ENCODE results near the gene THUMPD2.

The THUMPD2 gene

GRCh38 chr2:39781697-39782096 is 2.6 kb upstream of the THUMPD2 start:
- Histone ChIP-seq H3K4ac (ENCODE audit: low read depth, low read length) (no peak overlapping the region), H3K4me3 (ENCODE audit: low read depth, low read length) (no peak overlapping the region), H3K36me3 (ENCODE audit: control insufficient read depth in 1 of 2, insufficient read depth in 2 of 2, low read length in 2 of 2) (no peaks in the 10 kb centered on the region), H2BK120ac (ENCODE audit: insufficient read depth, low read length, poor library complexity) (no peak overlapping the region), H3K79me2 (ENCODE audit: control insufficient read depth, insufficient read depth, low read length, poor library complexity) (peaks cover 4% of the 10 kb centered on the region), H3K79me1 (ENCODE audit: low read length) (peaks cover 13% of the 10 kb centered on the region), H3K27ac (ENCODE audit: low read depth, low read length) (no peak overlapping the region), H3K9me3 (ENCODE audit: insufficient read depth, low read depth, low read length) (peaks cover 2% of the 10 kb centered on the region), H3K4me2 (ENCODE audit: low read length) (no peak overlapping the region), H3K14ac (ENCODE audit: low read length) (no peak overlapping the region), H4K91ac (ENCODE audit: low read depth, low read length) (no peak overlapping the region), H2BK5ac (ENCODE audit: low read depth, low read length, poor library complexity) (no peak overlapping the region), H2AFZ (ENCODE audit: insufficient read depth, low read length, poor library complexity) (no peak overlapping the region), H3K4me1 (ENCODE audit: control insufficient read depth in 1 of 2, insufficient read depth in 2 of 2, low read length in 2 of 2) (peaks cover 4 to 13% of the 10 kb centered on the region in 2 experiments), H4K12ac (ENCODE audit: low read depth, low read length) (no peak overlapping the region), H3K9ac (ENCODE audit: low read length) (no peak overlapping the region), H4K8ac (ENCODE audit: low read depth, low read length) (no peak overlapping the region), H2BK12ac (ENCODE audit: low read length) (no peak overlapping the region), H3K23ac (ENCODE audit: low read length) (no peak overlapping the region), H3K18ac (ENCODE audit: low read length) (no peak overlapping the region), H2AK5ac (ENCODE audit: low read length) (no peak overlapping the region), H3K27me3 (ENCODE audit: insufficient read depth, low read length) (no peaks in the 10 kb centered on the region)
- WGBS (ENCODE audit: extremely low coverage, insufficient coverage, insufficient read length) = no CpG with 5 or more reads among the region's 1 CpG
- DNase-seq = no peak

DNA sequence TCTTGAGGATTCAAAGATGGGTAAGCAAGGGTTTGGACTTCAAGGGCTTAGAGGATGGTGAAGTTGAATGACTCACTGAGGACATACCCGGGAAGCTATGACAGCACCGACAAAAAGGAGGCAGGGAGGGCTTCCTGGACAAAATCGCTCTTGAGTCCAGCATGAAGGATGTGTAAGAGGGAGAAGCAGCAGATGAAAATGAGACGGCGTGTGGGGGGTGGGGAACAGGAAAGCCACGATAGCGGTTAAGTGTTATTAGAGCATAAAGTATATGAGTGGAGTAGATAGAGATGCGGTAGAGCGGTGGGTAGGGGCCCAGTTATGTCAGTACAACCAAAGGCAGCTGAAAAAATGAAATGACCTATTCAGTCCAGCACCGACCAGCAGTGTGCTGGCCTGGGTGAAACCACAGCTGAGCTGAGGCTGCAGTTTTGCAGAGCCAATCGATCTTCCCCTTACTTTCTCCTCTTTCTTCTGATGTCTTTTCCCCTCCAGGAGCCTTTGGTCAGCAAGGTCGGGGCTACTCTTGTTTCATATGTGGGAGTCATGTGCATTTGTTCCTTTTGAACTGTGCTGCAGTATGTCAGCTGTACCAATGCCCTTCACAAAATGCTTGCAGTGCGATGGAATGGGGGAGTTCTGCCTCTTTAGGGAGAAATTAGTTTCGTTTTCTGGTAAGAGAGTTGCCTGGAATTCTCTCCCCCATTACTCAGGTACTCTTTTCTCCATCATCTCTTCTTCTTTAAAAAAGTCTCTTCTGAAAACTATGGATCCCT is 2.0 kb upstream of the THUMPD2 start:
- Histone ChIP-seq H4K12ac (ENCODE audit: low read depth, low read length) (no peak overlapping the region), H3K79me1 (ENCODE audit: low read length) (peaks cover 13% of the 10 kb centered on the region), H3K4me1 (ENCODE audit: control insufficient read depth in 1 of 2, insufficient read depth in 2 of 2, low read length in 2 of 2) (peaks cover 4 to 13% of the 10 kb centered on the region in 2 experiments), H2BK120ac (ENCODE audit: insufficient read depth, low read length, poor library complexity) (no peak overlapping the region), H3K9me3 (ENCODE audit: insufficient read depth, low read depth, low read length) (peaks cover 2% of the 10 kb centered on the region), H4K91ac (ENCODE audit: low read depth, low read length) (no peak overlapping the region), H3K27ac (ENCODE audit: low read depth, low read length) (no peak overlapping the region), H3K27me3 (ENCODE audit: insufficient read depth, low read length) (no peaks in the 10 kb centered on the region), H2AK5ac (ENCODE audit: low read length) (no peak overlapping the region), H3K79me2 (ENCODE audit: control insufficient read depth, insufficient read depth, low read length, poor library complexity) (peaks cover 4% of the 10 kb centered on the region), H2AFZ (ENCODE audit: insufficient read depth, low read length, poor library complexity) (no peak overlapping the region), H3K4me3 (ENCODE audit: low read depth, low read length) (no peak overlapping the region), H3K36me3 (ENCODE audit: control insufficient read depth in 1 of 2, insufficient read depth in 2 of 2, low read length in 2 of 2) (no peaks in the 10 kb centered on the region), H3K14ac (ENCODE audit: low read length) (no peak overlapping the region), H3K9ac (ENCODE audit: low read length) (no peak overlapping the region), H2BK12ac (ENCODE audit: low read length) (peak overlapping the region; percentile 41), H3K4ac (ENCODE audit: low read depth, low read length) (no peak overlapping the region), H3K4me2 (ENCODE audit: low read length) (no peak overlapping the region), H3K23ac (ENCODE audit: low read length) (no peak overlapping the region), H4K8ac (ENCODE audit: low read depth, low read length) (no peak overlapping the region), H2BK5ac (ENCODE audit: low read depth, low read length, poor library complexity) (no peak overlapping the region), H3K18ac (ENCODE audit: low read length) (no peak overlapping the region)
- peak in 1 of 2 donors; percentile 6 for DNase-seq
- WGBS (ENCODE audit: extremely low coverage, insufficient coverage, insufficient read length) = 100% methylated on average over 5 of the region's 14 CpGs

DNA sequence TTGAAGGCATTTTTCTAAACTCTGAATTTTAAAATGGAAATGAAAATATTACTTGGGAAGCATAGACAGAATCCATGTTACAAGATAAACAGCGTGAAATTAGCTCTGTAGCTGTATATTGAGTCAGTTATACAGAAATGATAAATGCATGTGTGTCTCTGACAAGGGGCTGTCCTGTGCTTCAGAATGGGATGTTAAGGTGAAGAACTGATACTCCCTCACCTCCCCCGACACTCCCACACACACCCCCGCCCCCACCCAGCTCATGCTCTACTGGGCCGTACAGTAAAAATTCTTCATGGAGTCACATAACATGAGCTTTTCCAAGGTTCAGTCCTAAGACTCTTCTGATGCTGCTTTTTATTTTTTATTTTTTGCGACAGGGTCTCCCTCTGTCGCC is 869 bp upstream of the THUMPD2 start:
- no peak overlapping the region for H3K4me3 ChIP-seq (ENCODE audit: low read depth, low read length)
- H3K9ac ChIP-seq (ENCODE audit: low read length) = no peak overlapping the region
- H3K4me2 ChIP-seq (ENCODE audit: low read length) = no peak overlapping the region
- no peaks in the 10 kb centered on the region for H3K36me3 ChIP-seq (ENCODE audit: control insufficient read depth in 1 of 2, insufficient read depth in 2 of 2, low read length in 2 of 2)
- H3K23ac ChIP-seq (ENCODE audit: low read length) = no peak overlapping the region
- peaks cover 4% of the 10 kb centered on the region for H3K79me2 ChIP-seq (ENCODE audit: control insufficient read depth, insufficient read depth, low read length, poor library complexity)
- H3K14ac ChIP-seq (ENCODE audit: low read length) = no peak overlapping the region
- H3K79me1 ChIP-seq (ENCODE audit: low read length) = peaks cover 13% of the 10 kb centered on the region
- no peak overlapping the region for H2AFZ ChIP-seq (ENCODE audit: insufficient read depth, low read length, poor library complexity)
- H3K27ac ChIP-seq (ENCODE audit: low read depth, low read length) = no peak overlapping the region
- no CpG with 5 or more reads among the region's 6 CpGs for WGBS (ENCODE audit: extremely low coverage, insufficient coverage, insufficient read length)
- H4K12ac ChIP-seq (ENCODE audit: low read depth, low read length) = no peak overlapping the region
- peaks cover 4 to 13% of the 10 kb centered on the region in 2 experiments for H3K4me1 ChIP-seq (ENCODE audit: control insufficient read depth in 1 of 2, insufficient read depth in 2 of 2, low read length in 2 of 2)
- no peak overlapping the region for H3K18ac ChIP-seq (ENCODE audit: low read length)
- no peak overlapping the region for H2BK5ac ChIP-seq (ENCODE audit: low read depth, low read length, poor library complexity)
- H3K27me3 ChIP-seq (ENCODE audit: insufficient read depth, low read length) = no peaks in the 10 kb centered on the region
- no peak overlapping the region for H4K8ac ChIP-seq (ENCODE audit: low read depth, low read length)
- H4K91ac ChIP-seq (ENCODE audit: low read depth, low read length) = peak overlapping the region; percentile 56
- H2BK12ac ChIP-seq (ENCODE audit: low read length) = peak overlapping the region; percentile 43
- DNase-seq = no peak
- no peak overlapping the region for H2AK5ac ChIP-seq (ENCODE audit: low read length)
- H3K9me3 ChIP-seq (ENCODE audit: insufficient read depth, low read depth, low read length) = peaks cover 2% of the 10 kb centered on the region
- no peak overlapping the region for H3K4ac ChIP-seq (ENCODE audit: low read depth, low read length)
- no peak overlapping the region for H2BK120ac ChIP-seq (ENCODE audit: insufficient read depth, low read length, poor library complexity)

DNA sequence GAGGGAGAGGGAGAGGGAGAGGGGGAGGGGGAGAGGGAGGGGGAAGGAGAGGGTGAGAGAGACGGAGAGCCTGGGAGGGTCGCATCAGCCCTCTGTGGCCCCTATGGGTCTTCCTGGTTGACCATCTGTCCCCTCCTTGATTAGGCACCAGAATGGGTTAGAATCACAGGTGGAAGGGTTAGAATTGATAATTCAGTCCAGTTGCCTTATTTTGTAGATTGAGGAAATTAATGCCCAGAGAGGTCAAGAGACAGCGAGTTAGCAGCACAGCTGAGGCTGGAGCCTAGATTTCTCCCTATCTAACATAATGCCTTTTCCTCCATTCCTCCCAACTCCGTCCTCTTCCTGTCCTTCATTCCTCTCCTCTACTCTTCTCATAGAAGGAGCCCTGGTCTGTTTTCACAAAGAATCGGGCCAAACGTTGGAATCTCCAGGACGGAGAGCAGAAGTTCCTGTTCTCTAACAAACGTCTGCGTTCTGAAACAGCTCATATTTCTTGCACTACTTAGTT is 338 bp upstream of the THUMPD2 start:
- H2BK5ac ChIP-seq (ENCODE audit: low read depth, low read length, poor library complexity) = peak overlapping the region; percentile 49
- H2AK5ac ChIP-seq (ENCODE audit: low read length) = no peak overlapping the region
- H2BK120ac ChIP-seq (ENCODE audit: insufficient read depth, low read length, poor library complexity) = peak overlapping the region; percentile 93
- no peak overlapping the region for H3K9ac ChIP-seq (ENCODE audit: low read length)
- H3K27me3 ChIP-seq (ENCODE audit: insufficient read depth, low read length) = no peaks in the 10 kb centered on the region
- peaks cover 4% of the 10 kb centered on the region for H3K79me2 ChIP-seq (ENCODE audit: control insufficient read depth, insufficient read depth, low read length, poor library complexity)
- H3K23ac ChIP-seq (ENCODE audit: low read length) = no peak overlapping the region
- H3K9me3 ChIP-seq (ENCODE audit: insufficient read depth, low read depth, low read length) = peaks cover 2% of the 10 kb centered on the region
- H2AFZ ChIP-seq (ENCODE audit: insufficient read depth, low read length, poor library complexity) = peak overlapping the region; percentile 97
- peak overlapping the region; percentile 94 for H4K91ac ChIP-seq (ENCODE audit: low read depth, low read length)
- no peaks in the 10 kb centered on the region for H3K36me3 ChIP-seq (ENCODE audit: control insufficient read depth in 1 of 2, insufficient read depth in 2 of 2, low read length in 2 of 2)
- peak overlapping the region; percentile 79 for H3K18ac ChIP-seq (ENCODE audit: low read length)
- H3K4me2 ChIP-seq (ENCODE audit: low read length) = peak overlapping the region; percentile 90
- peak overlapping the region; percentile 97 for H3K14ac ChIP-seq (ENCODE audit: low read length)
- WGBS (ENCODE audit: extremely low coverage, insufficient coverage, insufficient read length) = no CpG with 5 or more reads among the region's 9 CpGs
- H3K4me1 ChIP-seq (ENCODE audit: control insufficient read depth in 1 of 2, insufficient read depth in 2 of 2, low read length in 2 of 2) = peaks cover 4 to 13% of the 10 kb centered on the region in 2 experiments
- peak overlapping the region; percentile 89 for H3K4me3 ChIP-seq (ENCODE audit: low read depth, low read length)
- H2BK12ac ChIP-seq (ENCODE audit: low read length) = no peak overlapping the region
- peaks cover 13% of the 10 kb centered on the region for H3K79me1 ChIP-seq (ENCODE audit: low read length)
- DNase-seq = peak; percentile 8 to 57
- H4K8ac ChIP-seq (ENCODE audit: low read depth, low read length) = peak overlapping the region; percentile 96
- H4K12ac ChIP-seq (ENCODE audit: low read depth, low read length) = peak overlapping the region; percentile 83
- no peak overlapping the region for H3K27ac ChIP-seq (ENCODE audit: low read depth, low read length)
- no peak overlapping the region for H3K4ac ChIP-seq (ENCODE audit: low read depth, low read length)
